HepG2 (cell line): Measurements from ENCODE around the gene ARHGEF6. TPM values are rescaled to one million over a fixed set of nuclear protein-coding genes. Genes with fewer than 3 reads are reported as not detected.

Experiments
- ATAC-seq: fragments of 200-7000 bp; cut with Tn5 transposase; 3 replicates; pipeline ENCODE4 v1.9.1; 2020; ENCODE audit warnings: mild to moderate bottlenecking, moderate library complexity
- BruUV-seq: library from RNA; stranded (reverse); fragments of 400-500 nt; replicated peaks from 2 replicates; lab custom pipeline; 2021; lab: Mats Ljungman, UMichigan
- CTCF ChIA-PET: fragments of 300-600 bp; formaldehyde crosslinking; extraction: SDS; loops from one replicate; lab custom pipeline; 2021; ENCODE audit warnings: low total read pairs, inconsistent platforms, low intra/inter-chr PET ratio; lab: Yijun Ruan, JAX
- POLR2A ChIA-PET: fragments of 350-600 bp; sonication (Branson Sonifier 250); formaldehyde crosslinking; loops from one replicate; lab custom pipeline; 2020; ENCODE audit warnings: antibody characterized with exemption, inconsistent platforms; lab: Yijun Ruan, JAX
- DNase-seq: peaks from one replicate; pipeline ENCODE4 v3.0.0-alpha.2; 2015; ENCODE audit warnings: low spot score
- FAIRE-seq: peaks from 3 replicates; lab custom pipeline; 2011; peaks lifted over from hg19 to GRCh38; lab: Jason Lieb, UNC
- H2AFZ ChIP-seq: one replicate; pipeline ENCODE4 v1.6.1; 2011; ENCODE audit warnings: low read length, inconsistent platforms
- H3K27ac ChIP-seq: fragments of 300-600 bp; 3 replicates; pipeline ENCODE4 v1.8.0; 2011; ENCODE audit warnings: mixed run types, mild to moderate bottlenecking, mixed read lengths, low read length, inconsistent platforms; ENCODE audit not compliant: insufficient read depth; ENCODE audit errors: extremely low read length
- H3K27me3 ChIP-seq, 2 experiments: fragments of 200-600 bp in 1 of 2; 2 replicates in 1 of 2; 3 replicates in 1 of 2; pipeline versions ENCODE4 v1.6.0 to v1.8.0; 2011; ENCODE audit warnings: low read length in 2 of 2, mild to moderate bottlenecking in 2 of 2, moderate library complexity in 2 of 2, inconsistent platforms in 1 of 2; ENCODE audit not compliant: insufficient read depth in 2 of 2, control insufficient read depth in 1 of 2
- H3K36me3 ChIP-seq, 2 experiments: fragments of 200-600 bp in 1 of 2; replicated peaks in 1 of 2; 2 replicates in 1 of 2; 3 replicates in 1 of 2; pipeline versions ENCODE4 v1.5.1 to v1.8.0; 2011; ENCODE audit warnings: low read length in 2 of 2, inconsistent platforms in 1 of 2; ENCODE audit not compliant: insufficient read depth in 2 of 2, control insufficient read depth in 1 of 2
- H3K4me1 ChIP-seq: 2 replicates; pipeline ENCODE4 v1.5.1; 2012; ENCODE audit warnings: low read length, inconsistent platforms; ENCODE audit not compliant: insufficient read depth
- H3K4me2 ChIP-seq: 2 replicates; pipeline ENCODE4 v1.6.0; 2011; ENCODE audit warnings: low read depth, low read length, inconsistent platforms
- H3K4me3 ChIP-seq, 3 experiments: fragments of 200-600 bp in 1 of 3; sonication (generic), shearing (Covaris generic) in 1 of 3; replicated peaks in 1 of 3; 2 replicates each; pipeline ENCODE4 v1.5.1; 2011 to 2016; ENCODE audit warnings: low read length in 3 of 3, inconsistent platforms in 2 of 3, low read depth in 2 of 3, mild to moderate bottlenecking in 2 of 3, control low read depth in 1 of 3, mixed read lengths in 1 of 3; ENCODE audit not compliant: insufficient read depth in 1 of 3
- H3K79me2 ChIP-seq: one replicate; pipeline ENCODE4 v1.6.1; 2011; ENCODE audit warnings: low read length, inconsistent platforms; ENCODE audit not compliant: insufficient read depth
- H3K9ac ChIP-seq: 2 replicates; pipeline ENCODE4 v1.6.0; 2011; ENCODE audit warnings: mild to moderate bottlenecking, low read depth, low read length, inconsistent platforms; ENCODE audit not compliant: insufficient read depth
- H3K9me3 ChIP-seq: 2 replicates; pipeline ENCODE4 v1.5.1; 2012; ENCODE audit warnings: mild to moderate bottlenecking, low read length
- H4K20me1 ChIP-seq: 2 replicates; pipeline ENCODE4 v1.6.0; 2011; ENCODE audit warnings: inconsistent platforms, mild to moderate bottlenecking, low read length, moderate library complexity; ENCODE audit not compliant: insufficient read depth
- CHCHD3 ChIP-seq: sonication (generic); formaldehyde crosslinking; IDR thresholded peaks from 2 replicates; pipeline ENCODE4 v1.8.0; 2022; ENCODE audit warnings: mild to moderate bottlenecking, missing genetic modification reagents, moderate library complexity
- ETV6 ChIP-seq: sonication (generic); formaldehyde crosslinking; conservative IDR thresholded peaks from 2 replicates; pipeline ENCODE4 v1.4.0; 2020; ENCODE audit warnings: missing genetic modification reagents
- KDM2A ChIP-seq: sonication (generic); formaldehyde crosslinking; IDR thresholded peaks from 2 replicates; pipeline ENCODE4 v1.4.0; 2020; ENCODE audit warnings: low read depth, missing genetic modification reagents, borderline replicate concordance
- LRRFIP1 ChIP-seq: sonication (generic); formaldehyde crosslinking; conservative IDR thresholded peaks from 2 replicates; pipeline ENCODE4 v1.4.0; 2020; ENCODE audit warnings: missing genetic modification reagents
- MED1 ChIP-seq: sonication (generic); formaldehyde crosslinking; IDR thresholded peaks from 2 replicates; pipeline ENCODE4 v1.4.0; 2020; ENCODE audit warnings: missing genetic modification reagents
- MIER3 ChIP-seq: IDR thresholded peaks from 2 replicates; pipeline ENCODE4 v1.6.1; 2016; ENCODE audit warnings: missing compliant biosample characterization, borderline replicate concordance
- SMAD9 ChIP-seq: sonication (generic); formaldehyde crosslinking; IDR thresholded peaks from 2 replicates; pipeline ENCODE4 v1.5.1; 2020; ENCODE audit warnings: mild to moderate bottlenecking, missing genetic modification reagents
- STAT5B ChIP-seq: sonication (generic); formaldehyde crosslinking; IDR thresholded peaks from 2 replicates; pipeline ENCODE4 v1.4.0; 2020; ENCODE audit warnings: missing genetic modification reagents
- THYN1 ChIP-seq: sonication (generic); formaldehyde crosslinking; IDR thresholded peaks from 2 replicates; pipeline ENCODE4 v1.8.1; 2023; ENCODE audit warnings: low read depth, mild to moderate bottlenecking, moderate library complexity, missing genetic modification reagents, borderline replicate concordance
- ZNF282 ChIP-seq: fragments of 450-650 bp; IDR thresholded peaks from 2 replicates; pipeline ENCODE4 v1.6.1; 2018; ENCODE audit not compliant: partially characterized antibody
- ZNF329 ChIP-seq: sonication (generic); formaldehyde crosslinking; IDR thresholded peaks from 2 replicates; pipeline ENCODE4 v1.9.0; 2021; ENCODE audit warnings: low read depth, mild to moderate bottlenecking, missing genetic modification reagents
- ZNF619 ChIP-seq: sonication (generic); formaldehyde crosslinking; IDR thresholded peaks from 2 replicates; pipeline ENCODE4 v1.4.0; 2020; ENCODE audit warnings: mild to moderate bottlenecking, missing genetic modification reagents
- ZNF652 ChIP-seq: IDR thresholded peaks from 2 replicates; pipeline ENCODE4 v1.6.1; 2016; ENCODE audit warnings: low read depth, borderline replicate concordance
- WGBS: methylation state at CpG from one replicate; pipeline ENCODE4 v1.1.6; 2017; ENCODE audit warnings: low lambda C conversion rate; 5-methylcytosine and 5-hydroxymethylcytosine counted together
- in situ Hi-C: cut with HindIII; loops from 2 replicates; pipeline ENCODE4 v1.10.0; 2017; ENCODE audit warnings: low pct_unique_long_range_greater_than_20kb; ENCODE audit not compliant: extremely low pct_ligation_motif_present
- intact Hi-C: fragments of 100-400 bp; cut with micrococcal nuclease; formaldehyde crosslinking; loops from one replicate; pipeline ENCODE4 v1.10.0; 2022; ENCODE audit not compliant: unreplicated experiment
- polyA plus RNA-seq, 8 experiments: library from polyadenylated mRNA; depleted of rRNA in 3 of 8; stranded (reverse) in 7 of 8; unstranded in 1 of 8; fragments of >200 nt; fragmentation: Illumina TruSeq in 4 of 8; extraction: Trizol in 4 of 8; gene quantifications; 2 replicates each; pipeline versions ENCODE4 v1.2.1 to v1.2.3, GENCODE V29; 2011 to 2016; ENCODE audit warnings: low read depth in 4 of 8, missing spikeins in 1 of 8, mixed read lengths in 1 of 8; ENCODE audit not compliant: insufficient read depth in 1 of 8
- total RNA-seq, 5 experiments: library from RNA; depleted of rRNA; stranded (reverse); fragments of >200 nt; fragmentation: Illumina TruSeq; extraction: Trizol; gene quantifications; 2 replicates each; pipeline ENCODE4 v1.2.3, GENCODE V29; 2016; ENCODE audit warnings: low read depth in 1 of 5
- TF ChIP-seq, protein P1 (sequence below): sonication (generic); formaldehyde crosslinking; IDR thresholded peaks from 2 replicates; pipeline ENCODE4 v1.8.1; 2023; ENCODE audit warnings: mild to moderate bottlenecking, moderate library complexity, missing genetic modification reagents
- TF ChIP-seq, protein P2 (sequence below): sonication (generic); formaldehyde crosslinking; IDR thresholded peaks from 2 replicates; pipeline ENCODE4 v1.4.0; 2020; ENCODE audit warnings: missing genetic modification reagents
- TF ChIP-seq, protein P3 (sequence below): sonication (generic); formaldehyde crosslinking; IDR thresholded peaks from 2 replicates; pipeline ENCODE4 v1.5.1; 2020; ENCODE audit warnings: missing genetic modification reagents, mild to moderate bottlenecking, borderline replicate concordance

Gene ARHGEF6
- total and polyA plus RNA-seq, 2 of the 13 experiments (the other 11 are each of a cell fraction or from before 2014, with no cell fraction given): 0.03 TPM; not detected in 1

DNA sequence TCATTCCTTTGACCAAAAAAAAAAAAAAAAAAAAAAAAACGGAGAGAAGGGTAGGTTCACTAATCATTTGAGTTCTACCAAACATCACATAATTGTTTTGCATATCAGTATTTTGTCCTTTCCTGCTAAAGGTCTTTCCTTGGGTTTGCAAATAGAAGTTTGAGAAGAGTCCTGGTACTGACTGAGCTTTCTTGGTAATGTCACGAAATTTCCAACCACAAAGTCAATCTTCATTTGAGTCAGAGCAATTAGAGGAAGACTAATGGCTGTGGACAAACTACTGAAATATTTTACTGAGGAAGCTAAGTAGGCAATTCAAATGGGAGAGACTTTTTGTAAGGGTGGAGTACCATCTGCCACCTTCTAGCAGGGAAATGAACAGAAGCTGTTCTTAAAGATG is 154.5 kb downstream of the ARHGEF6 start:
- Histone ChIP-seq H3K27me3 (no peaks in the 10 kb centered on the region), H4K20me1 (no peaks in the 10 kb centered on the region), H3K4me3 (no peak overlapping the region), H3K4me1 (no peaks in the 10 kb centered on the region), H3K4me2 (no peak overlapping the region), H3K36me3 (no peaks in the 10 kb centered on the region), H3K9me3 (no peaks in the 10 kb centered on the region), H3K27ac (no peak overlapping the region), H2AFZ (no peak overlapping the region), H3K9ac (no peak overlapping the region), H3K79me2 (no peaks in the 10 kb centered on the region)
- intact Hi-C loops: no loop called here
- no peak for DNase-seq
- FAIRE-seq: no peak
- ATAC-seq: no peak
- BruUV-seq: no TSS peak
- in situ Hi-C loops: no loop called here
- TF ChIP-seq, protein P1, sequence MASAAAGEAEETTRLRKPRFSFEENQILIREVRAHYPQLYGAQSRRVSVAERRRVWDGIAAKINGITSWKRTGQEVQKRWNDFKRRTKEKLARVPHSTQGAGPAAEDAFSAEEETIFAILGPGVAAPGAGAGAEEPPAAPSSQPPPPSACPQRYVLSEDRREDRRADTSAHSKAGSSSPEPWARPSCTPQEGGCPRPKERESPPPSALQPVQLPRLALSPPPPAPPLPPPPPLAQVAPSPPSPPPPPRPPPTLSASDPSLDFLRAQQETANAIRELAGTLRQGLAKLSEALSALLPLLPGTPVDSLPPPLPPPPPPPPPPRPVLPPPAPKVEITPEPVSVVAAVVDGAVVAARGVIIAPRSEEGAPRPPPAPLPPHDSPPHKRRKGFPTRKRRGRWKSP: no peak
- no peak for TF ChIP-seq ETV6 (CRISPR knock-in tag)
- TF ChIP-seq ZNF652 (CRISPR knock-in tag): no peak
- no peak for TF ChIP-seq ZNF282
- TF ChIP-seq KDM2A (CRISPR knock-in tag): no peak
- TF ChIP-seq, protein P2, sequence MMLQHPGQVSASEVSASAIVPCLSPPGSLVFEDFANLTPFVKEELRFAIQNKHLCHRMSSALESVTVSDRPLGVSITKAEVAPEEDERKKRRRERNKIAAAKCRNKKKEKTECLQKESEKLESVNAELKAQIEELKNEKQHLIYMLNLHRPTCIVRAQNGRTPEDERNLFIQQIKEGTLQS (CRISPR knock-in tag): no peak
- CTCF ChIA-PET: no interaction called here
- WGBS: 0% methylated on average over 2 of the region's 2 CpGs
- POLR2A ChIA-PET: no interaction called here

DNA sequence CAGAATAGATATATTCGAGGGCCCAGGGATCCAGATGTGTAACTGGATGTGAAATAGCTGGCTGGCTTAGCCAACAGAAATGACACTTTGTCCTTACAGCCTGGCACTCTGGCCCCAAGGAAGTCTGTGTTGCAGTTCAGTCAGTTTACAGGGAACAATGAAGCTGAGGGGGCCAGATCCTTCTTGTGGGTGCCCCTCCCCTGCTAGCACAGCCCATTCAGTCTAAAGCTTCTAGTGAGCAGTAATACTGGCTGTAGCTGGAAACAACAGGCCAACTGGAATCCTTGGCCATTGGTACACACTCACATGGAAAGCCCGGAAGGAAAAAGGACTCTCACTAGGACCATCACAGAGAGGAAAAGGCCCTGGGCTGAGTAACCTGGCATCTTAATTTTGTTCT is 155.5 kb downstream of the ARHGEF6 start:
- POLR2A ChIA-PET: no interaction called here
- DNase-seq (no peak), FAIRE-seq (no peak)
- TF ChIP-seq STAT5B (CRISPR knock-in tag): no peak
- TF ChIP-seq, protein P3, sequence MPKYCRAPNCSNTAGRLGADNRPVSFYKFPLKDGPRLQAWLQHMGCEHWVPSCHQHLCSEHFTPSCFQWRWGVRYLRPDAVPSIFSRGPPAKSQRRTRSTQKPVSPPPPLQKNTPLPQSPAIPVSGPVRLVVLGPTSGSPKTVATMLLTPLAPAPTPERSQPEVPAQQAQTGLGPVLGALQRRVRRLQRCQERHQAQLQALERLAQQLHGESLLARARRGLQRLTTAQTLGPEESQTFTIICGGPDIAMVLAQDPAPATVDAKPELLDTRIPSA (CRISPR knock-in tag): no peak
- no peak for TF ChIP-seq ZNF329 (CRISPR knock-in tag)
- no peak for TF ChIP-seq LRRFIP1 (CRISPR knock-in tag)
- no peak for TF ChIP-seq CHCHD3 (CRISPR knock-in tag)
- no peak for TF ChIP-seq THYN1 (CRISPR knock-in tag)
- no peak for TF ChIP-seq MED1
- no peak for TF ChIP-seq ZNF619 (CRISPR knock-in tag)
- TF ChIP-seq MIER3: no peak
- no peak for TF ChIP-seq SMAD9 (CRISPR knock-in tag)

More for the DNA sequence above, 155.5 kb downstream of the ARHGEF6 start:
- Histone ChIP-seq H3K36me3 (no peaks in the 10 kb centered on the region), H3K27ac (no peak overlapping the region), H3K4me2 (no peak overlapping the region), H2AFZ (no peak overlapping the region), H3K79me2 (no peaks in the 10 kb centered on the region), H3K4me1 (no peaks in the 10 kb centered on the region), H3K27me3 (no peaks in the 10 kb centered on the region), H3K4me3 (no peak overlapping the region), H4K20me1 (no peaks in the 10 kb centered on the region), H3K9me3 (no peaks in the 10 kb centered on the region), H3K9ac (no peak overlapping the region)
- BruUV-seq: no TSS peak
- WGBS: 0% methylated on average over 1 of the region's 2 CpGs
- CTCF ChIA-PET: no interaction called here
- no peak for ATAC-seq
- in situ Hi-C loops (no loop called here), intact Hi-C loops (no loop called here)
